Gastroesophageal sphincter (tissue), 4 donors: Measurements from ENCODE around the gene ANO9. TPM values are rescaled to one million over a fixed set of nuclear protein-coding genes. Genes with fewer than 3 reads are reported as not detected.
"Not testable (repeated sequence)": the region's sequence is repeated elsewhere in the genome, so short reads cannot be mapped to it uniquely, and the experiment has no call there.

Experiments
- ATAC-seq: fragments of 150-250 bp; one replicate; pipeline ENCODE4 v1.9.1; 2016; ENCODE audit warnings: mild to moderate bottlenecking, moderate library complexity
- H3K27ac ChIP-seq, 4 donors: fragments of 200-600 bp; sonication (generic) in 3 of 4; 1 replicate in 3 of 4; 2 replicates in 1 of 4; pipeline ENCODE4 v1.5.1; 2016 to 2019
- H3K27me3 ChIP-seq: fragments of 200-600 bp; sonication (generic); one replicate; pipeline ENCODE4 v1.5.1; 2019
- H3K36me3 ChIP-seq, 2 donors: fragments of 200-600 bp; sonication (generic); one replicate each; pipeline ENCODE4 v1.5.1; 2019; ENCODE audit warnings: control low read depth in 1 of 2
- H3K4me1 ChIP-seq, 3 donors: fragments of 200-600 bp; sonication (generic); 1 replicate in 2 of 3; 2 replicates in 1 of 3; pipeline ENCODE4 v1.5.1; 2016 to 2019; ENCODE audit warnings: control low read depth in 2 of 3
- H3K4me3 ChIP-seq, 2 donors: fragments of 200-600 bp; sonication (generic); one replicate each; pipeline ENCODE4 v1.5.1; 2019; ENCODE audit warnings: mild to moderate bottlenecking in 1 of 2, moderate library complexity in 1 of 2
- H3K9me3 ChIP-seq, 3 donors: fragments of 200-600 bp; sonication (generic); one replicate each; pipeline ENCODE4 v1.5.1; 2017 to 2019; ENCODE audit warnings: control low read depth in 2 of 3
- EP300 ChIP-seq: sonication (generic); formaldehyde crosslinking; IDR thresholded peaks from one replicate; pipeline ENCODE4 v1.6.1; 2017; ENCODE audit warnings: antibody characterized with exemption, mild to moderate bottlenecking
- POLR2A ChIP-seq, 2 donors: fragments of 450-650 bp; IDR thresholded peaks; one replicate each; pipeline ENCODE4 v1.6.1; 2017; ENCODE audit warnings: antibody characterized with exemption in 2 of 2, mild to moderate bottlenecking in 2 of 2, moderate library complexity in 1 of 2
- POLR2AphosphoS5 ChIP-seq: sonication (generic); formaldehyde crosslinking; IDR thresholded peaks from one replicate; pipeline ENCODE4 v1.6.1; 2017; ENCODE audit warnings: antibody characterized with exemption
- WGBS, 2 donors: methylation state at CpG; one replicate each; pipeline ENCODE4 v1.1.5; 2018; ENCODE audit warnings: low coverage in 1 of 2; 5-methylcytosine and 5-hydroxymethylcytosine counted together
- total RNA-seq, 4 donors: library from RNA; depleted of rRNA; stranded (reverse); fragments of >200 nt; gene quantifications; one replicate each; pipeline ENCODE4 v1.1.0, GENCODE V29; 2016
- TF ChIP-seq, protein P1 (sequence below), 4 experiments: fragments of 200-600 bp in 2 of 4; fragments of 450-650 bp in 2 of 4; sonication (generic) in 1 of 4; IDR thresholded peaks; one replicate each; pipeline ENCODE4 v1.5.1; 2017 to 2019; ENCODE audit warnings: antibody characterized with exemption in 4 of 4, mild to moderate bottlenecking in 2 of 4, moderate library complexity in 2 of 4

ANO9 gene
- total RNA-seq, 4 donors from 2014 or later, result 0.22 to 0.94 (median 0.47) TPM; not detected in 1

DNA sequence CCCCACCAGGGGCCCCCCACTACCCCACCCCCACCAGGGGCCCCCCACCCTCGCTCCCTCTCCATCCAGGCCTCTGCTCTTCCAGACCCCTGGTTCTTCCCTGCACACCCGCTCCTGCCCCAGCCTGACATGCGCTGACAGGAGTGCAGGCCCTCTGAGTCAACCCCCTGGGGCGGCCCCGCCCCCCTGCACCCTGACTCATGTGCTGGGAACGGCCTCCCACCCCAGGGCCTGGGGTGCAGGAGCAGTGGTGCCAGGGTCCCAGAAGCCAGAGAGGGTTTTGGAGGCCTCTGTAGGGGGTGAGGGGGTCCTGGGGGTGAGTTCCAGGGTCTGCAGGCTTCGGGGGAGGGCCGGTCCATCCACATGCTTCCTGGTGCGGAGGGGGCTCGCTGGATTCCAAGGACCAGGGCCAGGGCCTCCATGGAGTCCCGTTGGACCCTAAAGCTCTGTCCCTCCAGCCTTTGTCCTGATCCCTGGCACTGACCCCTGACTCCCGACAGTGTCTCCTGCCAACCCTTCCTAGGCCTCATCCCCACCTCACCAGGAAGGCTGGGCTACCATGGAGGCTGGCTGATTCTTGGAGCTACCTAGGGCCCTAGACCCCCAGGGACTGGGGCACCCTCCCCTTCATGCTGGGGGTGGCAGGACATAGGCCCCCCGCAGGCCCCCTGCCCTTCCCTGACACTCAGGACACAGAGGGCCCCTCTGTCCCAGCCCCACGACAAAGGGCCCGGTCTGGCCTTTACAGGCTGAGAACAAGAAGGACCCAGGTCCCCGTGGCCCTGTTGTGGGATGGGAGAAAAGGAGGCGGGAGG, 48.4 kb downstream of the ANO9 start:
- H3K27ac ChIP-seq, result no peak overlapping the region
- no peak for ATAC-seq
- H3K36me3 ChIP-seq, result no peaks in the 10 kb centered on the region
- peaks cover 50% of the 10 kb centered on the region for H3K27me3 ChIP-seq
- H3K9me3 ChIP-seq, result no peaks in the 10 kb centered on the region
- WGBS, 2 donors, result no CpG with 5 or more reads among the region's 17 CpGs
- peaks cover 0 to 16% (median 8%) of the 10 kb centered on the region in 3 donors for H3K4me1 ChIP-seq
- TF ChIP-seq, protein P1, sequence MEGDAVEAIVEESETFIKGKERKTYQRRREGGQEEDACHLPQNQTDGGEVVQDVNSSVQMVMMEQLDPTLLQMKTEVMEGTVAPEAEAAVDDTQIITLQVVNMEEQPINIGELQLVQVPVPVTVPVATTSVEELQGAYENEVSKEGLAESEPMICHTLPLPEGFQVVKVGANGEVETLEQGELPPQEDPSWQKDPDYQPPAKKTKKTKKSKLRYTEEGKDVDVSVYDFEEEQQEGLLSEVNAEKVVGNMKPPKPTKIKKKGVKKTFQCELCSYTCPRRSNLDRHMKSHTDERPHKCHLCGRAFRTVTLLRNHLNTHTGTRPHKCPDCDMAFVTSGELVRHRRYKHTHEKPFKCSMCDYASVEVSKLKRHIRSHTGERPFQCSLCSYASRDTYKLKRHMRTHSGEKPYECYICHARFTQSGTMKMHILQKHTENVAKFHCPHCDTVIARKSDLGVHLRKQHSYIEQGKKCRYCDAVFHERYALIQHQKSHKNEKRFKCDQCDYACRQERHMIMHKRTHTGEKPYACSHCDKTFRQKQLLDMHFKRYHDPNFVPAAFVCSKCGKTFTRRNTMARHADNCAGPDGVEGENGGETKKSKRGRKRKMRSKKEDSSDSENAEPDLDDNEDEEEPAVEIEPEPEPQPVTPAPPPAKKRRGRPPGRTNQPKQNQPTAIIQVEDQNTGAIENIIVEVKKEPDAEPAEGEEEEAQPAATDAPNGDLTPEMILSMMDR (IDR thresholded peaks at IDR 0.05), result no peak
- no peak for TF ChIP-seq POLR2AphosphoS5
- no peak for TF ChIP-seq EP300
- TF ChIP-seq POLR2A (IDR thresholded peaks at IDR 0.05), result no peak
- no peak overlapping the region for H3K4me3 ChIP-seq

DNA sequence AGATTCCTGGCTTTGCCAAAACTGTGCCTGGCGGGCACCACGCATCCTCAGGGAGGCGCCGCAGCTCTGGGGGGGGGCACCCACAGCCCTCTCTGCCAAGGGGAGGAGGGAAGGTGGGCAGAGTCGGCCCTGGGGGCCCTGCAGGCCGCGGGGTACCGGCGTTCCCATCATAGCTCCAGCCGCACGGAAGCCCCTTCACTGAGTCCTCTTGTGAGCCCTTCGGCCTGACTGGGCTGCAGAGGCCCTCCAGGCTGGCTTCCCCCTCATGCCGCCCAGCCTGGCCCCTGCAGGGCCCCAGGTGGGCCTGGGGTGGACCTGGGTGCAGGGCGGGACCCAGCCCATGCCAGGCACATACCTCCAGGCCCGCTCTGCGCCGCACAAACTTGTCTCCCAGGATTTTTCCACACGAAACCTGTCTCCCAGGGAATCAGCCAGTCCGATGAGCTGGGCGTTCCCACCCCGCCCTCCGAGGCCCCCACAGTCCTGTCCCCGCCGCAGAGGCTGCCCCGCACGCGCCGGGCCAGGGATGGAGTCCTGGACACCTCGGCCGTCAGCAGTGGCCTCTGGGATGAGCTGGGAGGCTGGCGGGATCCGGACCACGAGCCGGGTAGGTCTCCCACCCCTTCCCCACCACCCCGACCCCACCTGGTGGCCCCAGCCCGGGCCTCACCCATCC, 49.6 kb downstream of the ANO9 start:
- 90% methylated on average over 2 of the region's 36 CpGs for WGBS, 2 donors
- TF ChIP-seq EP300 (no peak), POLR2A (IDR thresholded peaks at IDR 0.05) (no peak), POLR2AphosphoS5 (no peak)
- TF ChIP-seq, protein P1 (IDR thresholded peaks at IDR 0.05), result no peak
- no peak overlapping the region for H3K27ac ChIP-seq

DNA sequence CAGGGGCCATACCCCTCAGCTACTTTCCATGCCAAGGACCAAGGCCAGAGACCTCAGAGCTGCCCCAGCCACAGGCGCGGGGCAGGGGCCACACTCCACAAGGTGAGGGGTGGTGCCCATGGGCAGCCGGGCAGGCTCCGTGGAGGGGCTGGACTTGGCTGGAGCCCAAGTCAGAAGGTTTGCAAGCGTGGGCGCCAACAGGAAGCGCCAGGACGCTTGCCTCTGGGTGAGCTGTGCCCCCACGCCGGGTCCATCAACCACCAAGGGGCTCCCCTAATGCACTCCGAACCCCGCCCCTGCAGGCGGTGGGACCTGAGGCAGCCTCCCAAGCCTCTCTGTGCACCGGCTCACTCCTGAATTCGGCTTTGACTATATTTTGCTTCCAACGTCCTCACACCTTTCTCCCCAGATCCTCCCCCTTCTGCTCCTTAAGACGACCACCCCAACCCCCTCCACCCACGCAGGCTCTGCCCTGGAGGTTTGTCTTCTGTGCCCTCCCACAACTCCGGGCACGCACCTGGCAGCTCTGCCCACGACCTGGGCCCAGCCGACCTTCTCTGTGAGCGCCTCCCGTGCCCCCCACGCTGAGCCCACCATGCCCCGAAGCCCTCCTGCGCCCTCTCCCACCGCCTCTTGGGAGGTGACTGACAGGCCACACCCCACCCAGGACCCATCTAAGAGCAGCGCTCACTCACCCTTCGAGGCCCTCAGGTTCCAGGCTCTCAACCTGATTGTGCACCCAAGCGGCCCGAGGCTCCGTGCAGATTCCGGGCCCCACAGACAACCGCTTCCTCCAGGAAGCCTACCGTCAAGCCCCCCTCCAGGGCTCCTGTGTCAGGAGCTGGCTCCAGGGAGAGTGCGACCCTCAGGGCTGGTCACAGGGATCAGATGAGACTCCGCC, 50.4 kb downstream of the ANO9 start:
- H3K4me3 ChIP-seq, result no peak overlapping the region
- no peak for TF ChIP-seq POLR2AphosphoS5
- no peak for TF ChIP-seq POLR2A (IDR thresholded peaks at IDR 0.05)
- TF ChIP-seq, protein P1 (IDR thresholded peaks at IDR 0.05), result no peak
- TF ChIP-seq EP300, result no peak

More for the DNA sequence above, 49.6 kb downstream of the ANO9 start:
- Histone ChIP-seq H3K4me1 (peaks cover 0 to 11% (median 8%) of the 10 kb centered on the region in 3 donors), H3K27me3 (peaks cover 50% of the 10 kb centered on the region), H3K36me3 (no peaks in the 10 kb centered on the region), H3K4me3 (no peak overlapping the region), H3K9me3 (no peaks in the 10 kb centered on the region)
- no peak for ATAC-seq

DNA sequence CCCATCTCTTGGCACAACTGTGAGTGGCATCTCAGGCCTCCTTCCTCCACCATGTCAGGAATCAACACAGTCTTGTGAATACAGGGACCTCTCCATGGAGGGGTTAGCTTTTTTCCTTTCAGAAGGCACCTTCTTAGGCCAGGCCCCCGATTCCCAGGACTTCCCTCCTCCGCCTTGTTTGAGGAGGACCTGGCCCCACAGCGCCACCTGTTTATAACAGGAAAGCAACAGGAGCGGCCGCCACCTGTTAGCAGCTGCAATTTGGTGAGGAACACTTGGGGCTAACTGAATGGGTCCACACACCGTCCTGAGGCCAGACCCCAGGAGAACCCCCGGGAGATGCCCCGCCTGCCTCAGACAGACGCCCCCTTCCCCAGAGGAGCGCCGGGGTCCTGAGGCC, 51.6 kb downstream of the ANO9 start:
- H3K27me3 ChIP-seq, result peaks cover 36% of the 10 kb centered on the region

More for the DNA sequence above, 50.4 kb downstream of the ANO9 start:
- Histone ChIP-seq H3K9me3 (peaks cover 0 to 7% (median 0%) of the 10 kb centered on the region in 3 donors), H3K36me3 (no peaks in the 10 kb centered on the region), H3K27ac (no peak overlapping the region), H3K4me1 (peaks cover 0 to 3% (median 0%) of the 10 kb centered on the region in 3 donors), H3K27me3 (peaks cover 44% of the 10 kb centered on the region)
- WGBS, 2 donors, result 57 to 83% methylated on average over 2 to 10 of the region's 38 CpGs
- no peak for ATAC-seq

DNA sequence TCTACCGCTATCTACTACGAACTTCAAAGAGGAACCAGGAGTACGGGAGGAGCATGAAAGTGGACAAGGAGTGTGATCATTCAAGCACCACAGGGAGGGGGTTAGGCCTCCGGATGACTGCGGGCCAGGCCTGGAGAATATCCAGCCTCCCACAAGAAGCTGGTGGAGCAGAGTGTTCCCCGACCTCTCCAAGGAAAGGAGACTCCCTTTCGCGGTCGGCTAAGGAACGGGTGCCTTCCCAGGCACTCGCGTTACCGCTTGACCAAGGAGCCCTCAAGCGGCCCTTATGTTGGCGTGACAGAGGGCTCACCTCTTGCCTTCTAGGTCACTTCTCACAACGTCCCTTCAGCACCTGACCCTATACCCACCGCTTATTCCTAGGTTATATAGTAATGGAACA, 52.4 kb downstream of the ANO9 start:
- ATAC-seq, H3K27ac ChIP-seq: not testable (repeated sequence)
- 78 to 86% methylated on average over 4 of the region's 17 CpGs for WGBS, 2 donors

More for the DNA sequence above, 51.6 kb downstream of the ANO9 start:
- no peaks in the 10 kb centered on the region for H3K36me3 ChIP-seq
- no peak overlapping the region for H3K4me3 ChIP-seq
- peaks cover 0 to 15% (median 0%) of the 10 kb centered on the region in 3 donors for H3K9me3 ChIP-seq
- no peaks in the 10 kb centered on the region for H3K4me1 ChIP-seq
- no CpG with 5 or more reads among the region's 11 CpGs for WGBS, 2 donors
- ATAC-seq, result no peak
- no peak overlapping the region for H3K27ac ChIP-seq
- no peak for TF ChIP-seq POLR2A (IDR thresholded peaks at IDR 0.05)
- TF ChIP-seq POLR2AphosphoS5, result no peak
- no peak for TF ChIP-seq EP300
- TF ChIP-seq, protein P1 (IDR thresholded peaks at IDR 0.05), result no peak

More for the DNA sequence above, 52.4 kb downstream of the ANO9 start:
- H3K9me3 ChIP-seq, result peaks cover 0 to 15% (median 0%) of the 10 kb centered on the region in 3 donors
- H3K27me3 ChIP-seq, result peaks cover 34% of the 10 kb centered on the region
- H3K4me3 ChIP-seq, H3K36me3 ChIP-seq, H3K4me1 ChIP-seq: not testable (repeated sequence)
